Hepatocyte (in vitro differentiated cells): Measurements from ENCODE around the gene ZFPL1. TPM values are rescaled to one million over a fixed set of nuclear protein-coding genes. Genes with fewer than 3 reads are reported as not detected.

Experiments
- DNase-seq: peaks from one replicate; pipeline ENCODE4 v3.0.0-alpha.2; 2016; ENCODE audit warnings: low spot score
- H2AFZ ChIP-seq: fragments of 200-600 bp; sonication (generic); 2 replicates; pipeline ENCODE4 v1.6.0; 2016; ENCODE audit warnings: antibody characterized with exemption, mild to moderate bottlenecking
- H3K27ac ChIP-seq: fragments of 200-600 bp; sonication (generic); 2 replicates; pipeline ENCODE4 v1.5.1; 2016; ENCODE audit warnings: mild to moderate bottlenecking
- H3K27me3 ChIP-seq: fragments of 200-600 bp; sonication (generic); 2 replicates; pipeline ENCODE4 v1.6.1; 2016
- H3K36me3 ChIP-seq: fragments of 200-600 bp; sonication (generic); replicated peaks from 2 replicates; pipeline ENCODE4 v1.5.1; 2016; ENCODE audit warnings: low read depth; ENCODE audit not compliant: insufficient read depth
- H3K4me1 ChIP-seq: fragments of 200-600 bp; sonication (generic); 2 replicates; pipeline ENCODE4 v1.5.1; 2016; ENCODE audit warnings: mild to moderate bottlenecking, moderate library complexity; ENCODE audit not compliant: insufficient read depth
- H3K4me2 ChIP-seq: fragments of 200-600 bp; sonication (generic); 2 replicates; pipeline ENCODE4 v1.6.0; 2016
- H3K4me3 ChIP-seq: fragments of 200-600 bp; sonication (generic); 2 replicates; pipeline ENCODE4 v1.5.1; 2016; ENCODE audit warnings: mild to moderate bottlenecking
- H3K79me2 ChIP-seq: fragments of 200-600 bp; sonication (generic); 2 replicates; pipeline ENCODE4 v1.6.0; 2017; ENCODE audit warnings: mild to moderate bottlenecking
- H3K9me2 ChIP-seq: fragments of 200-600 bp; sonication (generic); replicated peaks from 2 replicates; pipeline ENCODE4 v1.6.0; 2017; ENCODE audit warnings: mild to moderate bottlenecking; ENCODE audit not compliant: insufficient read depth
- H3K9me3 ChIP-seq: fragments of 200-600 bp; sonication (generic); 2 replicates; pipeline ENCODE4 v1.5.1; 2016; ENCODE audit warnings: low read depth, mild to moderate bottlenecking
- H4K20me1 ChIP-seq: fragments of 200-600 bp; sonication (generic); 2 replicates; pipeline ENCODE4 v1.6.0; 2016; ENCODE audit warnings: mild to moderate bottlenecking; ENCODE audit not compliant: insufficient read depth, poor library complexity, severe bottlenecking
- CTCF ChIP-seq: fragments of 200-600 bp; sonication (generic); IDR thresholded peaks from 2 replicates; pipeline ENCODE4 v1.5.1; 2016; ENCODE audit warnings: antibody characterized with exemption, mild to moderate bottlenecking; ENCODE audit not compliant: poor library complexity
- EZH2 ChIP-seq: fragments of 200-600 bp; sonication (generic); IDR thresholded peaks from 2 replicates; pipeline ENCODE4 v1.6.1; 2016; ENCODE audit warnings: antibody characterized with exemption, mild to moderate bottlenecking, borderline replicate concordance
- EZH2phosphoT487 ChIP-seq: fragments of 200-600 bp; sonication (generic); IDR thresholded peaks from one replicate; pipeline ENCODE4 v1.6.1; 2018; ENCODE audit warnings: antibody characterized with exemption, mild to moderate bottlenecking, low read depth, moderate library complexity; ENCODE audit not compliant: unreplicated experiment, severe bottlenecking
- WGBS: methylation state at CpG from one replicate; pipeline ENCODE4 v1.1.6; 2016; ENCODE audit warnings: low lambda C conversion rate; ENCODE audit errors: missing lambda C conversion rate; 5-methylcytosine and 5-hydroxymethylcytosine counted together
- polyA plus RNA-seq: library from polyadenylated mRNA; unstranded; fragments of >200 nt; fragmentation: Nextera tagmentation; extraction: Ambion mirVana; gene quantifications from 2 replicates; pipeline ENCODE4 v1.2.1, GENCODE V29; 2016
- total RNA-seq: library from RNA; depleted of rRNA; stranded (reverse); fragments of >200 nt; gene quantifications from 2 replicates; pipeline ENCODE4 v1.2.3, GENCODE V29; 2014

Gene ZFPL1
- total and polyA plus RNA-seq, 2 experiments from 2014 or later = 41.0 to 52.7 TPM

- Histone ChIP-seq H3K79me2 (peaks cover 26% of the 10 kb centered on the region), H3K4me1 (peaks cover 17% of the 10 kb centered on the region), H3K9me3 (no peaks in the 10 kb centered on the region), H3K36me3 (no peaks in the 10 kb centered on the region), H4K20me1 (no peaks in the 10 kb centered on the region), H3K27me3 (no peaks in the 10 kb centered on the region), H3K9me2 (no peaks in the 10 kb centered on the region), H3K27ac (no peak overlapping the region), H3K4me2 (no peak overlapping the region), H3K4me3 (no peak overlapping the region), H2AFZ (no peak overlapping the region)
- 93% methylated on average over 36 of the region's 36 CpGs for WGBS
- no peak for TF ChIP-seq EZH2phosphoT487
- TF ChIP-seq EZH2 = no peak
- no peak for TF ChIP-seq CTCF
- no peak for DNase-seq
Measured at GRCh38 chr11:65109231-65110198, 25.5 kb downstream of the ZFPL1 start.

GRCh38 chr11:65110354-65110861 lies 26.4 kb downstream of the ZFPL1 start:
- H3K4me1 ChIP-seq = peaks cover 17% of the 10 kb centered on the region
- peak overlapping the region; percentile 45 for H3K27ac ChIP-seq
- no peaks in the 10 kb centered on the region for H3K9me3 ChIP-seq
- TF ChIP-seq EZH2 (no peak), CTCF (peak; percentile 92)
- peak; percentile 92 for DNase-seq
- H3K79me2 ChIP-seq = peaks cover 29% of the 10 kb centered on the region
- H3K36me3 ChIP-seq = no peaks in the 10 kb centered on the region
- no peak overlapping the region for H2AFZ ChIP-seq
- H3K4me2 ChIP-seq = peak overlapping the region; percentile 49
- no peaks in the 10 kb centered on the region for H3K9me2 ChIP-seq
- H3K4me3 ChIP-seq = no peak overlapping the region
- 15% methylated on average over 18 of the region's 18 CpGs for WGBS
- no peaks in the 10 kb centered on the region for H3K27me3 ChIP-seq
- no peaks in the 10 kb centered on the region for H4K20me1 ChIP-seq

DNA sequence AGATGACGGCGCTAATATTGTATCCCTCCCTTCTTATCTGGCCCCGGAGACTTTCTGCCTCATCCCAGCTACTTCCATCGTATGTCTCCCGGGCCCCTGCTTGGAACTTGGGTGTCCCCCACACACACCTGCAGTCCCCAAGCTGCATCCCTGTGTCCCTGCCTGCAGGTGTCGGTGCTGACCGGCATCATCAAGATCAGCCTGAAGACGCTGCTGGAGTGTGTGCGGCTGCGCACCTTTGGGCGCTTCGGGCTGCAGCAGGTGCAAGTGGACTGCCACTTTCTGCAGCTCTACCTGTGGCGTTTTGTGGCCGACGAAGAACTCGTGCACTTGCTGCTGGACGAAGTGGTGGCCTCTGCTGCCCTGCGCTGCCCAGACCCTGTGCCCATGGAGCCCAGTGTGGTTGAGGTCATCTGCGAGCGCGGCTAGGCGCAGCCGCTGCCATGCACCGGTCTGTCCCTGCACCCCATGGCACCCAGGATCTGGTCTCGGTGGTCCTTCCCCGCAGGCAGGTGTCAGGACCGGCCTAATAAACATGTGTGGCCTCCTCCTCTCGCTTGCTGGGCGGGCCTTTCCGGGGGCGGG lies 27.2 kb downstream of the ZFPL1 start:
- H3K27me3 ChIP-seq = no peaks in the 10 kb centered on the region
- peak overlapping the region; percentile 99 for H3K4me2 ChIP-seq
- no peak for DNase-seq
- peaks cover 21% of the 10 kb centered on the region for H3K4me1 ChIP-seq
- H3K9me3 ChIP-seq = no peaks in the 10 kb centered on the region
- peaks cover 34% of the 10 kb centered on the region for H3K79me2 ChIP-seq
- no peaks in the 10 kb centered on the region for H3K9me2 ChIP-seq
- H3K4me3 ChIP-seq = no peak overlapping the region
- H3K27ac ChIP-seq = peak overlapping the region; percentile 45
- H3K36me3 ChIP-seq = no peaks in the 10 kb centered on the region
- no peak overlapping the region for H2AFZ ChIP-seq
- TF ChIP-seq EZH2 (no peak), EZH2phosphoT487 (no peak), CTCF (no peak)
- 64% methylated on average over 30 of the region's 31 CpGs for WGBS
- H4K20me1 ChIP-seq = no peaks in the 10 kb centered on the region
